Activated effector memory CD4-positive, alpha-beta T cell treated with anti-CD3 and anti-CD28 coated beads, Interleukin-2, amount 50 U/mL, for 16 hours (primary cell): Measurements from ENCODE around the gene CMKLR1.

Experiments used
- DNase-seq: peaks from one replicate; pipeline ENCODE4 v3.0.0-alpha.2; 2020

The CMKLR1 gene

GRCh38 chr12:108333898-108334699 is 5.0 kb downstream of the CMKLR1 start:
- DNase-seq: no peak

DNA sequence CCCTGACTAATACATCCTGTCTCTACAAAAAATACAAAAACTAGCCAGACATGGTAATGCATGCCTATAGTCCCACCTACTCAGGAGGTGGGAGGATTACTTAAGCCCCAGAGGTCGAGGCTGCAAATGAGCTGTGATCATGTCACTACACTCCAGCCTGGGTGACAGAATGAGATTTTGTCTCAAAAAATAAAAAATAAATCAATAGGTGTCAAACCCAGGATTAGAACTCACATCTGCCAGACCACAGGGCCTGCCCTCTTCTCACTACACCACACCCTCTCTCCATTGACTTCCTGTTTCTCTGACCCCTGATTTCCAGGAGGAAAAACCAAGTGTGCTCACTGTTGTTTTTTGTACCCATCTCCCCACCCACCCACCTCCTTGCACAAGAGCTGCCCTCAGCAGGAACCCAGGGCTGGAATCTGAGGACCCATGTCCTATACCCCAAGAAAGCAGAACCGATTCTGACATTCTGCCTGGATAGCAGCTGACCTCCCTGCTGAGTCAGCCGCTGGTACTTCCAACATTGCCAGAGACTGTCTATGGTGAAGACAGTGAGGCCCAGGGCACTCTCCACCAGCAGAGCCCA is 6.2 kb downstream of the CMKLR1 start:
- no peak for DNase-seq

DNA sequence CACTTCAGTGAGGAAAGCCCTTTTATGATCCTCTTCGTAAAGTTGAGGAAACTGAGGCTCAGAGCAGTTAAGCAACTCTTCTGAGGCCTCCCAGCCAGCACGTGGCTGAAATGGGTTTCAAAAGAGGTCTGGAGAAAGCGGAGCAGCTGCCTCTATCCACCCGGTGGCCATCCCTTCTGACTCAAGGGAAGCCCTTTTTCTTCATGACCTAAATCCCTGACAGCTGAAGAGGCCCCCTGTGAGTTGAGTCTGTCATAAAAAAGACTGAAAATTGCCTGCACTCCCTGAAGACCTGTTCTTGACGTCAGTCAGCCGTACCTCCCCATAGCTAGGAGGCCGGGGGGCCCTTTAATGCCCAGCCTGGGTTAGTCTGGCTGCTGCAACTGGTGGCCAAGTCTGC is 10.7 kb downstream of the CMKLR1 start:
- DNase-seq: no peak

DNA sequence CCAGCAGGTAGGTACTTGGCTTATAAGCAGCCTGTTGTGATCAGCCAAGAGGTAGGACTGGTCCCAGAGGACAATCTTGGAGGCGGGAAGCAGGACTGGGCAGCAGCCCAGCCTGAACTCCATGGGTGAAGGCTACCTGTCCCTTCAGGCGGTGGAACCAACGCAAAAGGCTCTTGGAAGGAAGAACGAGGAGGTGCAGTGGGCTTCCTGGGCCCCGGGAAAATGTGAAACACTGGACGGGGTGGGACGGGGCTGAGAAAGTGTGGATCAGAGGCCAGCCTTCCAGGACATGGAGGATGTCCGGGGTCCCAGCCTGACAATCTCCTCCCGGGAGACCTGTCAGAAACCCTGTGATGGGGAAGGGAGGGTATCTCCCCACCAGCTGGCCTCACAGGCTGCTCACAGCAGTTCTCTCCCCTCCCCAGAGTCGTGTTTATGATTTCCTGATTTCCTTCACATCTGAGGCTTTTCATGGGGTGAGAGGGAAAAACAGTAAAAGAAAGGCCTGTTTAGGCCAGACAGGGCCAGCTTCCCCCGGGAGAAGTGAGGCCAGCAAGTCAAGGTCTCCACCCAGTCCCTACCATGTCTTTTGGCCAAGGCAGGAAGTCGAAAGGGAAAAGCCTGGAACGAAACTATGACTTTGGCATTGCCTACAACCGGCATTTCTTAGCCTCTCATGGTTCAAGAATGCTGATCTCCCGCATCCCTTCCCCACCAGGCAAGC is 11.3 kb downstream of the CMKLR1 start:
- DNase-seq: no peak

DNA sequence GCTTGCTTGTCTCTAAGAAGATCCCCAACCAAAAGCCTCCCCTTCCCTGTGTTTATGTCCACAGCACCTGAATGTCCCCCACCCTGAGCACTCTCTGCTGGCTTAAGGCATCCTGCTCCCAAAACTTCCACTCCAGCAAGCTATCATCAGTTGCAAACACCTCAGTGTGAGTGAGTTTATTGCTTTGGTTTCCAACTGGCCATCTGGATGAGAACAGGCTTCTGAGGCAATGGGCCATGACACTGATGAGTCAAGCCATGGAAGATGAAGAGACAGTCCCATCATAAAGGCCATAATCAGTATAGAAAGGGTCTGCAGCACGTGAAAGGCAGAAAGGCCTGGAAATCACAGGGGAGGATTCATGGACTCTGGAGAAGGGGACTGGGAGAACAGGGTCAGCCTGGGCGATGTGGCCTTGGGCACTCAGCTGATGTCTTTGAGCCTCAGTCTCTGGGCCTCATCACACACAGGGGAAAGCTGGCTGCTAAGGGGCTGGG is 12.8 kb downstream of the CMKLR1 start:
- no peak for DNase-seq

- no peak for DNase-seq
Observed at GRCh38 chr12:108325549-108325948, 13.6 kb downstream of the CMKLR1 start.

DNA sequence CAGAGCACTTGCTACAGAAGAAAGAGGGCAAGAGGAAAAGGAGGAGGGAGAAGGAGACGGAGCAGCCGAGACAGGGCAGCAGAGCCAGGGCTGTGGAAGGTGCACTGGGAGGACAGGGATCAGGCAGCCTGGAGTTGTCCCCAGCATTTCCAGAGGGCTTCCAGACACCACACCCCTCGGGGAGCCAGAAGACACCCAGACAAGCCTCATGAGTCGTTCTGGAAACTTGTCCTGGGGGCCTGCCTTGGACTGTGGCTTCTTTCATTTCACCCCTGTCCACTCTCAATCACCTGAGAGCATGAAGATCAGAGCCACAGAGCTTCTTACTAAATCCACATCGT is 14.1 kb downstream of the CMKLR1 start:
- no peak for DNase-seq

DNA sequence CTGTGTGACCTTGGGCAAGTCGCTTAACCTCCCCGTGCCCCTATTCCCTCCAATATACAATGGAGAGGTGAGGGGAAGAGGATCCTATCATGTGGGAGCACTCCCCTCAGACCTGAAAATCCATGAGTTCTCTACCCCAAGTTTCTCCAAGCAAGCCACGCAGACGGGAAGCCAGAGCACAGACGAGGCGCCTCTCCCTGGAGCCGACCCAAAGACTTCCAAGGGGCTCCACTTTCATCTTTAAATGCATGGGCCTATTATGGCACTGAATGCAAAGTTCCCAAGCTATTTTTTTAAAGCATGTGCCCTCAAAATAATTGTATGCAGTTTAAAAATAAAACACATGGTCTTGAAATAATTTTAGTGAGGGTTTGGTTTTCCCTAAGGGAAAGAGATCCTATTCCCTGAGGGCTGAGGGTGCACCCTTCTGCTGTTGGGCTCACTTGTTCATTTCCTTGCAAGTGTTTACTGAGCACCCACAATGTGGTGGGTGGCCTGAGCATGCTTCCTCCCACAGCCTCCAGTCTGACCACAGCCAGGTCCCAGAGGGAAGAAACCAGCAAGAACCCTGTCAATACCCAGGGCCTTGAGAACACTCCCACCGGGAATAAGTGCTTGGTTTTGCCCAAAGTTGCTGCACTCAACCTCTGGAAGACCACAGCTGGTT is 14.6 kb downstream of the CMKLR1 start:
- no peak for DNase-seq

DNA sequence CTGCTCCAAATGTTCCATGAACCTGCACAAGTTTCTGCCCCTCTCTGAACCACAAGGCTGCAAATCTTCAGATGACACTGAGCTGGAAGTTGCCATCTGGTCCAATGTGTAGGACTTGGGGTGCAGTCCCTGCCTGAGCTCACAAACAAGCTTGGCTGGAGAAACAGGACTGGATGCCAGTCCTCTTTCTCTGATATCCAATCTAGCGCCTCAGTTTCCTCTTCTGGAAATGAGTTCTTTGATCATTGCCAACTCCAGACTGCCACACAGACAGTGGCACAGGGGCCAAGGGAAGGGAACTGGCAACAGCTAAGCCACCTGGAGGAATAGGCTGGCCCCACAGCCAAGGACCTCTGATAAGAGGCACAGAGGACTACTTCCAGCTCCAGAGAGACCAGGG is 15.5 kb downstream of the CMKLR1 start:
- no peak for DNase-seq

DNA sequence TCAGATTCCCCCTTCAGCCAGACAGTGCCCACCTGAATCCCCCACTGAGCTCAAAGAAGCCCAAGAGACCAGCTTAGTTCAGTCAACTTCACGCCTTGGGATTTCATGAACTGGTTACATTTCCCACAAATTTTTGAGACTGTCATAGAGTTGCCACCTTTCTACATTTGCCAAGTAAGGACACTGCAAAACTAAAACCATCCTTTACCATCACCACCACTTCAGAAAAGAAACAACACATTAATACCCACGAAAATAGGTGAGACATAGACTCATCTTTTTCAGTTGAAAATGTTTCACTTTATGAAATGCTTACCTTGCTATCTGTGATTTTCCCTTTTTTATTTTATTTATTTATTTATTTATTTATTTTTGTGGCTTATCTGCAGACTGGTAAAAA is 16.1 kb downstream of the CMKLR1 start:
- no peak for DNase-seq

DNA sequence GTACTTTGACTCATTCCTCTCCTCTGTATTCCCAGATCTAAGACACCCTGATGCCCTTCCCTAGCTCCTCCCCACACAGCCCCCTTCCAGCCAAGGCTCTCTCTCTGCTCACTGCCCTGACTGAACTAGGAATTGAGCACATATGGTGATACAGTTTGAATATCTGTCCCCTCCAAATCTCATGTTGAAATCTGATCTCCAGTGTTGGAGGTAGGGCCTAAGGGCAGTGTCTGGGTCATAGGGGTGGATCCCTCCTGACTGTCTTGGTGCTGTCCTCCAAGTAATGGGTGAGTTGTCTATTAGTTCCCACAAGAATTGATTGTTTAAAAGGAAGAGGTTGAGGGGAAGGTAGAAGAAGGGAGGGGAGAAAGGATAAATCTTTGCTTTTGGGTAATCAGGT is 17.4 kb downstream of the CMKLR1 start:
- no peak for DNase-seq

GRCh38 chr12:108320507-108321293 is 18.4 kb downstream of the CMKLR1 start:
- no peak for DNase-seq

DNA sequence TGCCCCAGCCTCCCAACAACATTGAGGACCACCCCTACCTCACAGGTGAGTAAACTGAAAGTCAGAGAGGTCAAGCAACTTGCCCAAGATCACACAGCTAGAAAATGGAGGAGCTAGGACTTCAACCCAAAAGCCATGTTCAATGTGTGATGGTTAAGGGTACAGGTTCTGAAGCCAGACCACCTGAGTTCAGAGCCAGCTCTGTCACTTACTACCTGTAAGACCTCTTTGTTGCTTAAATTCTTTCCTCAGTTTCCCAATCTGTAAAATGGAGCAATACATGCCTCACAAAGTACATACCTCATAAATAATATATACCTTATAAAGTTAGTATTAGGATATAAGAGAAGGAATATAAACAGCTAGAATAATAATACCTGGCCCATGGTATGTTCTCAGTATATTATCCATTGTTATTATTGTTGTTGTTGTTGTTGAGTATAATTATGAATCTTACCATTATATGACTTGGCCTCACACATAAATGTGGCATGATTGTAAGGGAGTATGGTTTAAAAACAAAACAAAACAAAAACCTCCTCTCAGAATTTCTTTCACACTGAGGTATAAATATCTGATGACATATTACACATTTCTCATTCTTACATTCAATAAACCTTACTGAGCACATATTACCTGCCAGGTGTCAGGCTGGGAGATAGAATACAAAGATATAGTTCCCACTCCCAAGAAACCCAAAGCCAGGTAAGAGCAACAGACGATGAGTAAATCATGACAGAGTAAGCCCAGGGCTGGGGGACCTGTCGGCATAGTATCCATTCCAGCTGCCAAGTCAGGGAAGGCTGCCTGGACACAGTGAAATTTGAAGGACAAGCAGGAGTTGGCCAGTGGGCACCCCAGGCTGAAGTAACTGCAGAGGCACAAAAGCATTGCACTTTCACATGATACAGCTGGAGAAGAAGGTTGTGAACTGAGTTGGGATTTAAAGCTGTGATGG is 19.6 kb downstream of the CMKLR1 start:
- no peak for DNase-seq

- DNase-seq: no peak
Observed at GRCh38 chr12:108318472-108319275, 20.4 kb downstream of the CMKLR1 start.

DNA sequence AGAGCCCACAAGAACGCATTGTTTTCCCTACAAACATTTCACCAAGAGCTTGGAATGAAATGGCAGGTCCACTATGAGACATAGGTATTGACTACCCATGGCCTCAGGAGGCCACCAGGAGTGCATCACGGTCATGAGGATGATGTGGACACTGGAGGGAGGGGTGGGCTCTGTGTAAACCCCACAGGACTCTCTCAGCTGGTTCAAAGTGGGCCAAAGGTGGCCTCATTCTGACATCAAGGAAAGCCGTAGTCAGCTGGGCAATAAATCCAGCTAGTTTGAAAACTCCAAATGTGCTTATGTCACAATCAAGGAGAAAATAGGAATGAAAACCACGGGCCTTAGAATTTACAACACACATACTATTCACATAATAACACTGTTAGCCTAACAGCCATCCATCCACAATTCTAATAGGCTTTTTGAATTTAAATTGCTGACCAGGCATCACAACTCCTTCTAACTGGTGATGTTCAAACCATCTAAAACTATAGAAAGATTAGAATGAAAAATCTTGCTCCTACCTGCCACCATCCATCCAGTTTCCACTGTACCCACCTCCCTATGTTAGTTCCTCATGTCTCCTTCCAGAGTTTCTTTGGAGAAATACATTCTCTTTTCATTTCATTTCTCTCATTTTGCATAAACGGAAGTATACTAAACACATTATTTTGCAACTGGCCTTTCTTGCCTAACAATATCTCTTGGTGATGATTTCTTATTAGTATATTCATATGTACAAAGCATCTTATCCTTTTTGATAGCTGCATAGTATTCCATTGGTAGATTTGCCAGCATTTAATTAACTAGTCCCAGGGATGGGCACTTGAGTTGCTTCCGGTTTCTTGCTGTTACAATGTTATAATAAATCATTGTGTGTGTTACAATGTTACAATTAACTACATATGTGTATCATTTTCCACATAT is 21.5 kb downstream of the CMKLR1 start:
- DNase-seq: no peak

- no peak for DNase-seq
Observed at GRCh38 chr12:108316176-108317086, 22.7 kb downstream of the CMKLR1 start.

DNA sequence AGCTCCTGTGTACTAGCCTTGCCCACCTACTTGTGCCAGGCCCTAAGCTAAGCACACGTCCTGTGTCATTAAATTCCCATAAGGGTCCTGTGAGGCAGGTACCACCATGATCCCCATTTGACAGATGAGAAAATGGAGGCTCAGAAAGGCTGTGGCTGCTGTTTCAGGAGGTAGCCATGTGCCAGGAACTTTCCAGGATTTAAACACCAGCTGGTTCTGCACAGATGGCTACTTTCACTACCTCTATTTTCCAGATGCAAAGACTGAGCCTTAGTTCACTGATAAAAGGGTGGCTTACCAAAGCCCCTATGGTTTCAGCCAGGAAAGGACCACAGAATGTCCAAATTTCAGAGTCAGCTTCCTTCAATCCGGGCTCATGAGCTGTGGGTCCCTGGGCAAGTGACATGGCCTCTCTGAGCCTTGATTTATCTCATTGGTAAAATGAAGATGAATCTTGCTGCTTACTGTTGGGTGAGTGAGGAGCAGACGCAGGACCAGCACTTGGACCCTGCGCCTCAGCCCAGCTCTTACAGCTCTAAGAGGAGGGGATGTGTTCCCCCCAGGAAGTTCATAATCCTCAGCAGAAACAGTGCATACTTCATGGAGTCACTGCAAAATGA is 23.5 kb downstream of the CMKLR1 start:
- DNase-seq: no peak
